ENCODE data around the gene MRPS18A.

The MRPS18A gene

GRCh38 chr6:43630980-43631619 is 56.5 kb downstream of the MRPS18A start:
- WGBS, result 100% methylated on average over 1 of the region's 1 CpG

DNA sequence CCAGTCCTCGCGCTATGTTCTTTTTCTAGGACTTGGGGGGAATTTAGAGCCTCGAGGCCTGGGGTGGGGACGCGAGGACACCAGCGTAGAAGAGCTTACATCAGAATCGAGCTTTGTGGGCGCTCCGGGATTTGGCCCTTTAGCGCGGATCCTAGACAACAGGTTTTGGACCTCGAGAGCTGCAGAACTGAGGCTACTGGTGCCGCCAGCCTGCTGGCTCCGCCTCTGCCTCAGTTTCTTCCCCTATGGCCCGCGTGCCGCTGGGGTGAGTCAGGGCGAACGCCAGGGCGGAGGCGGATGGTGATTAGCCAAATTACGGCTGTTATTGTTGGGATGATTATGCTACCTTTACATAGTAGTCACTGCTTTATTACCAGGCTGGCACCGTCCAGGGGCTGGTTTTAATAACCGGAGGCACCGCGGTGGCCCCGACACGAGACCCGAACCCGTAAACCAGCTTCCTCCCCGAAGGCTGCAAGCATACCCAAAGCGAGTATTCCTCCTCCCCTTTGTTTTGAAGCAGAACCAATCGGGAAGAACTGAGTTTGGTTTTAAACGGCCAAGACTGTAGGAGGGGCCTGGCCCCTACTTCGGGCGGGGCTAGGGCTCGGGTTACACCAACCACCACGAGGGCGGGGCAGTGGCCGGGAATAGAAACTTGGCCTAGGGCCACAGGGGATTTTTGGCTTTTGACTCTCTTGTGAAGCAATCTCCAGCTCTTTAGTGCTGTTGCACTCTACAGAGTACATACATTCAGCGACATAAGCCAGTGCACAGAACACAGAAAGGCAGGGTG is 57.9 kb downstream of the MRPS18A start:
- Histone ChIP-seq H3K4me2 (ENCODE audit: low read length, poor library complexity, severe bottlenecking) (peak overlapping the region; percentile 91), H3K23ac (ENCODE audit: low read length in 2 of 2) (no peak overlapping the region), H4K8ac (ENCODE audit: low read length) (peak overlapping the region; percentile 87), H2BK5ac (ENCODE audit: low read depth, low read length, poor library complexity, severe bottlenecking) (no peak overlapping the region), H3K9me3 (ENCODE audit: control insufficient read depth, low read length) (no peaks in the 10 kb centered on the region), H3K4ac (ENCODE audit: low read depth in 1 of 2, low read length in 2 of 2) (peak overlapping the region; percentile 97 to 100), H3K79me1 (replicated peaks; ENCODE audit: low read length, poor library complexity, severe bottlenecking) (peaks cover 15% of the 10 kb centered on the region), H3K9ac (ENCODE audit: low read length) (peak overlapping the region; percentile 94), H3K27me3 (ENCODE audit: control insufficient read depth in 1 of 2, insufficient read depth in 1 of 2, low read length in 2 of 2) (no peaks in the 10 kb centered on the region), H3K4me3 (ENCODE audit: insufficient read depth in 1 of 2, low read depth in 1 of 2, low read length in 2 of 2) (peak overlapping the region; percentile 65 to 87), H2AFZ (ENCODE audit: low read depth, low read length) (peak overlapping the region; percentile 7), H2AK5ac (ENCODE audit: low read length, severe bottlenecking) (peak overlapping the region; percentile 29), H4K91ac (ENCODE audit: low read length) (peak overlapping the region; percentile 85), H3K18ac (ENCODE audit: low read depth in 1 of 2, low read length in 2 of 2) (peak overlapping the region; percentile 96 to 99), H2BK15ac (ENCODE audit: low read depth, poor library complexity, severe bottlenecking) (peak overlapping the region; percentile 89), H3K14ac (ENCODE audit: low read length in 2 of 2) (peak overlapping the region in 1 of 2 experiments; percentile 97), H3K4me1 (ENCODE audit: control insufficient read depth, insufficient read depth, low read depth, low read length) (peaks cover 16% of the 10 kb centered on the region), H3K36me3 (ENCODE audit: control insufficient read depth in 1 of 2, insufficient read depth in 2 of 2, low read depth in 1 of 2, low read length in 2 of 2) (peaks cover 16 to 17% of the 10 kb centered on the region in 2 experiments), H3K27ac (ENCODE audit: low read length, poor library complexity, severe bottlenecking) (peak overlapping the region; percentile 96), H2BK12ac (ENCODE audit: low read length in 2 of 2) (peak overlapping the region; percentile 12 to 75), H2BK120ac (ENCODE audit: low read depth, low read length) (peak overlapping the region; percentile 74)
- under 1% methylated on average over 34 of the region's 41 CpGs for WGBS
- peak; percentile 99 for DNase-seq

More at GRCh38 chr6:43630980-43631619, 56.5 kb downstream of the MRPS18A start:
- Histone ChIP-seq H3K79me1 (replicated peaks; ENCODE audit: low read length, poor library complexity, severe bottlenecking) (peaks cover 3% of the 10 kb centered on the region), H2BK120ac (ENCODE audit: low read depth, low read length) (no peak overlapping the region), H4K8ac (ENCODE audit: low read length) (peak overlapping the region; percentile 12), H3K18ac (ENCODE audit: low read depth in 1 of 2, low read length in 2 of 2) (peak overlapping the region in 1 of 2 experiments; percentile 64), H3K4me3 (ENCODE audit: insufficient read depth in 1 of 2, low read depth in 1 of 2, low read length in 2 of 2) (no peak overlapping the region), H3K14ac (ENCODE audit: low read length in 2 of 2) (no peak overlapping the region), H2AFZ (ENCODE audit: low read depth, low read length) (peak overlapping the region; percentile 1), H4K91ac (ENCODE audit: low read length) (no peak overlapping the region), H2AK5ac (ENCODE audit: low read length, severe bottlenecking) (peak overlapping the region; percentile 16), H3K36me3 (ENCODE audit: control insufficient read depth in 1 of 2, insufficient read depth in 2 of 2, low read depth in 1 of 2, low read length in 2 of 2) (peaks cover 2 to 3% of the 10 kb centered on the region in 2 experiments), H2BK15ac (ENCODE audit: low read depth, poor library complexity, severe bottlenecking) (peak overlapping the region; percentile 17), H3K4ac (ENCODE audit: low read depth in 1 of 2, low read length in 2 of 2) (peak overlapping the region in 1 of 2 experiments; percentile 74), H3K9ac (ENCODE audit: low read length) (no peak overlapping the region), H3K23ac (ENCODE audit: low read length in 2 of 2) (no peak overlapping the region), H3K4me2 (ENCODE audit: low read length, poor library complexity, severe bottlenecking) (no peak overlapping the region), H2BK12ac (ENCODE audit: low read length in 2 of 2) (no peak overlapping the region), H3K9me3 (ENCODE audit: control insufficient read depth, low read length) (no peaks in the 10 kb centered on the region), H3K27ac (ENCODE audit: low read length, poor library complexity, severe bottlenecking) (no peak overlapping the region), H3K27me3 (ENCODE audit: control insufficient read depth in 1 of 2, insufficient read depth in 1 of 2, low read length in 2 of 2) (no peaks in the 10 kb centered on the region), H3K4me1 (ENCODE audit: control insufficient read depth, insufficient read depth, low read depth, low read length) (peaks cover 20% of the 10 kb centered on the region), H2BK5ac (ENCODE audit: low read depth, low read length, poor library complexity, severe bottlenecking) (no peak overlapping the region)
- DNase-seq, result no peak

GRCh38 chr6:43629104-43629504 is 58.5 kb downstream of the MRPS18A start, which contains the start of gene GTPBP2:
TSS of gene GTPBP2 (minus strand) at chr6:43629264. CDS start at chr6:43629162, 102 bp downstream.
- H3K9me3 ChIP-seq (ENCODE audit: control insufficient read depth, low read length), result no peaks in the 10 kb centered on the region
- H3K4me3 ChIP-seq (ENCODE audit: insufficient read depth in 1 of 2, low read depth in 1 of 2, low read length in 2 of 2), result peak within 1 kb of the TSS; percentile 79 to 96
- peak within 1 kb of the TSS; percentile 91 for H3K4me2 ChIP-seq (ENCODE audit: low read length, poor library complexity, severe bottlenecking)
- peak within 1 kb of the TSS; percentile 92 for H2BK5ac ChIP-seq (ENCODE audit: low read depth, low read length, poor library complexity, severe bottlenecking)
- peak within 1 kb of the TSS in 1 of 2 experiments; percentile 54 for H3K23ac ChIP-seq (ENCODE audit: low read length in 2 of 2)
- peak within 1 kb of the TSS; percentile 48 to 75 for H2BK12ac ChIP-seq (ENCODE audit: low read length in 2 of 2)
- H3K9ac ChIP-seq (ENCODE audit: low read length), result peak within 1 kb of the TSS; percentile 99
- WGBS, result under 1% methylated on average over 26 of the region's 46 CpGs
- peak within 1 kb of the TSS; percentile 89 for H2BK15ac ChIP-seq (ENCODE audit: low read depth, poor library complexity, severe bottlenecking)
- DNase-seq, result peak; percentile 99
- H3K4me1 ChIP-seq (ENCODE audit: control insufficient read depth, insufficient read depth, low read depth, low read length), result peaks cover 16% of the 10 kb centered on the region
- no peaks in the 10 kb centered on the region for H3K27me3 ChIP-seq (ENCODE audit: control insufficient read depth in 1 of 2, insufficient read depth in 1 of 2, low read length in 2 of 2)
- peak within 1 kb of the TSS; percentile 90 for H4K91ac ChIP-seq (ENCODE audit: low read length)
- peak within 1 kb of the TSS; percentile 88 for H2BK120ac ChIP-seq (ENCODE audit: low read depth, low read length)
- peak within 1 kb of the TSS; percentile 29 for H2AK5ac ChIP-seq (ENCODE audit: low read length, severe bottlenecking)
- H3K14ac ChIP-seq (ENCODE audit: low read length in 2 of 2), result peak within 1 kb of the TSS in 1 of 2 experiments; percentile 97
- H4K8ac ChIP-seq (ENCODE audit: low read length), result peak within 1 kb of the TSS; percentile 87
- H3K27ac ChIP-seq (ENCODE audit: low read length, poor library complexity, severe bottlenecking), result peak within 1 kb of the TSS; percentile 96
- H3K4ac ChIP-seq (ENCODE audit: low read depth in 1 of 2, low read length in 2 of 2), result peak within 1 kb of the TSS; percentile 97 to 100
- peak within 1 kb of the TSS; percentile 7 for H2AFZ ChIP-seq (ENCODE audit: low read depth, low read length)
- H3K36me3 ChIP-seq (ENCODE audit: control insufficient read depth in 1 of 2, insufficient read depth in 2 of 2, low read depth in 1 of 2, low read length in 2 of 2), result peaks cover 22 to 23% of the 10 kb centered on the region in 2 experiments
- peak within 1 kb of the TSS; percentile 98 to 99 for H3K18ac ChIP-seq (ENCODE audit: low read depth in 1 of 2, low read length in 2 of 2)
- peaks cover 21% of the 10 kb centered on the region for H3K79me1 ChIP-seq (replicated peaks; ENCODE audit: low read length, poor library complexity, severe bottlenecking)
